ENCODE measurements around the gene KRT7.

KRT7 gene

DNA sequence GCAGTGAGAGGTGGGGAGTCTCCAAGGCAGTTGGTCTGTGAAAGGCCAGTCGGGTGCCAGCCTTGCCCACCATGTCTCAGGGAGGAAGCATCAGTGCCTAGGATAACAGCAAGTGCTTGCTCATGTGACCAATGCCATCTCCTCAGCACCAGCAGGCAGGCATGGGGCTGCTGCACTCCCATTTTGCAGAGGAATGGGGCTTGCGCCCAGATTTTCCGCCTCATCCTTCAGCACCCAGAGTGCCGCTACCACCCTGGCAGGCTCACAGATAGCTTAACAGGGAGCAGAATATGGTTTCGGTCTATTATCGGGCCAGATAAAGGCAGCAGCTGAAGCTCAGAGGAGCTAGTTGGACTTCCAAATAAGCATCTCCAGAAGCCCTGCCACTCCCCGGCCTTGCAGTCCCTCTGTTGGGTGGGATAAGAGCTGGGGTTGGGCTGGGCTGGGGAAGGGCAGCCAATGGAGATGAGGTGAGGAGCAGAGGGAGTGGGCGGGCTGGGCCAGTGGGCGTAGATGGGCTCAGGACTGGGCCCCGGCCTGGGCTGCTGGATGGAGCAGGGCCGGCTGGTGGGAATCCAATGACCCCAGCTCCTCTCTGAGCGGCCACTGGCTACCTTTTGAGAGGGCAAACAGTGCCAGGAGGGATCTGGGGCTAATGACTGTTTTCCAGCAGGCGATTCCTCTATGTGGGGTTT is 32.8 kb upstream of the KRT7 start:
- no peak for DNase-seq

GRCh38 chr12:52200781-52201450 is 32.1 kb upstream of the KRT7 start:
- no peak for DNase-seq

GRCh38 chr12:52201451-52201839 is 31.6 kb upstream of the KRT7 start:
- no peak for DNase-seq

DNA sequence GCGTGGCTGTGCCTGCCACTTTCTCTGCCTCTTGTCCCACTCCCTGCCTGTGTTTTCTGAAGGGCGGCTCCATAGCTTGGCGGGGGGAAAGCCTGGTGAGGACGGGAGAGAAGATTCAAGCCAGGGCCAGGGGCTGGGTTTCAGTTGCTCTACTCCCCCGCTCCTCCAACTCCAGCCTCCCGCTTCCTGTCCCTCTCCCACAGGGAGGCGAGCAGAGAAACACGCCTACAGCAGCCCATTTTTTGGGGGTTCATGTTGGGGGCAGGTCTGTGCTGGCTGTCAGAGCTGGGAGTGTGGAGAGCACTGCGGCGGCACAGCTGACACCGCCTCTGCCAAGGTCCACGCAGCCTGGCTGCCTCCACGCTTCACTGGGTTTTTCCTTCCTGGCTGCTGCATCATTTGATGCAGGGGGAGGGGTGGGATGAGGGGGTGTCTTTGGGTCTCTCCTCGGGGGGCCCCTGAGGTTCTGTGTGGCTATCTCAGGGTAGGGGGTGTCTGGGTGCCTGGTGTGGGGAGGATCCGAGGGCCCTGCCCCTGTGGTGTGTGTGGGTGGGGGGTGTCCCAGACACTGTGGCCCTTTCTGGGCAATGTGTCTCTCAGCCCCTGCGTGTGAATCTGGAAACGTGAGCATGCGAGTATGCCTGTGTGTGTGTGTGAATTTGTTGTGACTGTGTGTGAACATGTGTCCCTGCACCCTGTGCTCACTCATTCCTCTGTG is 30.5 kb upstream of the KRT7 start:
- peak; percentile 38 for DNase-seq

GRCh38 chr12:52203079-52203921 is 29.7 kb upstream of the KRT7 start:
- DNase-seq, result peak; percentile 63

DNA sequence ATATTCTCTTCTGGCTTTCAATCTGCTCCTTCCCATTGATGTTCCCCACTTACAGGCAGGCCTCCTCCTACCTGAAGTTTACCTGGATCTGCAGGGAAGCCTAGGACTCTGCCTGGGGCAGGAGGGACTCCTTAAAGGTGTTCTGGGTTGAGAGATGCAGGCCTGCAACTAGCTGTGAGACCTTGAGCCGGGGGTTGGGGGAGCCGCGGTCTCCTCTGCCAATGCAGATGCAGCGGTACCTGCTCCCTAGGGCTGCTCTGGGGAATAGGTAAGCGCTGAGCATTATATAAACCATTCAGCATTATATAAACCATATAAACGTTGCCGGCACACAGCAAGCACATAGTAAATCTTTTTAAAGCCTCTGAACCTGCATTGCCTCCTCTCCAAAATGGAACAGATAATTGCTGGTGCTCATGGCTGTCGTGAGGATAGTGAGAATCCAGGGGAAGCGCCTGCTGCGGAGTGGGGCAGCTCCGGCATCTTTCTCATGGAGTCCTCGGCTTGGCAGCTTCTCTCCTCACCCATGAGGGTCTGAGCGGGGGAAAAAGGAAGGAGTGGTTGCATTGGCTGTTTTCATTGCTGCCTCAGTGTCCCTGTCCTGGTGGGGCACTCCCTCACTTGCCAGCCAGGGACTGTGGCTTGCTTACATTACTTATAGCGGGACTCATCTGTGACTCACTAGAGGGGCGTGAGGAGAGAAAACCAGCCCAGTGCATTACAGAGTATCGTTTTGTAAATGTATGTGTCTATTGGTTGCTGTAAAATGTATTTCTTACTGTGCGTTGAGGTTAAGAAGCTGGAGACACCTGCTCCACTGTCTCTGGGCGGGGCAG is 28.7 kb upstream of the KRT7 start:
- DNase-seq, result no peak

DNA sequence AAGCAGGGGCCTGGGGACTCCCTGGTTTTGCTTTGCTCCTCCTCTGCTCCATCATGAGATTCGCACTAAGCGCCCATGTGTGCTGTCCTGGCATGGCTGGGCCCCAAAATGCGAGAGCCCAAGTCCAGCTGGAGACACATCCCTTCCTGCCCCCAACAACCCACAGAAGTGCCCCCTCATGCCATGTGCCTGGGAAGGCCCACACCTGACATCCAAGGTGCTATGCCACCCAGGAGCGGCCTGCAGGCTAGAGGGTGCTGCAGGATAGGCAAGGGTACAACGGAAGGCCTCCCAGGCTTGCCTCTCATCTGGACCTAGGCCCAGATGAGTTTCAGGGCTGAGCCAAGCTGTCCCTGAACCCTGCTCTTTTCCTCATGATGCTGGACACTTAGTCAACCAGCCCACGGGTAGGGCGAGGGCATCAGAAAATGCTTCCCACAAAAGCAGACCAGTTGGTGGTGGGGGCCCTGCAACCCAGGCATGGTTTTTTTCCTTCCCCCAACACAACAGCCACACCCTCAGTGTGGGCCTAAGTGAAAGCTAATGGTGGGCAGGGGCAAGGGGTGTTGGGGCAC is 28.0 kb upstream of the KRT7 start:
- no peak for DNase-seq

GRCh38 chr12:52205612-52206303 is 27.3 kb upstream of the KRT7 start:
- no peak for DNase-seq

DNA sequence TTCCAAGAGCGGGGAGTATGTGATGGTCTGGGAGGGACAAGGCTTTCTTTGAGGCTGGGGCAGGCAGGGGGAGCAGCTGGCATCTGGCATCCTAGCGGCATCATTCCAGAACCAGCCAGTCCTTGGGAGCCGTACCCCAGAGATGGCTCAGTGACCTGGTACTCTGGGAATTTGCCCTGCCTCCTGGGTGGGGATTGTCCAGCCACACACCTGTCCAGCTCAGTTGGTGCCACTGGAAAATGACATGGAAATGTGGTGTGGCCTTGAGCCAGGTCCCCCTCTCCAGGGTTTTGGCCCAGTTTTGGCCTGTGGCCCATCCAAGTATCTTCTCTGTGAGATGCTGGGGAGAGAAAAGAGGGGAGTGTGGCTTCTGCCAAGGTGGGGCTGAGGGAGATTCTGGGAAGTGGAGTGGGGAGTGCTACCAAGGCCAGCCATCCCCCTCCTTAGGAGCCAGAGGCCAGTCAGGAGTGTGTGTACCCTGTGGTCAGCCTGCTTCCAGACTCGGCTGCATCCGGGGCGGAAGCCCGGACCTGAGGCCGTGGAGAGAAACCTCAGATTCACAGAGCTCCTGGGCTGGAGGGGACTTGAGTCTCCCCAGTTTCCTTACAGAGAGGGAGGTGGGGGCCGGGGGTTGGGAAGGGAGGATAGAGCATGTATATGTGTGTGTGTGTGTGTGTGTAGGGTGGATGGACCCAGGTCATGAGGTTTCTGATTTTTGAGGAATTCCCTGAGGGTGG is 26.6 kb upstream of the KRT7 start:
- no peak for DNase-seq

- no peak for DNase-seq
These were observed 25.9 kb upstream of the KRT7 start for GRCh38 chr12:52207106-52207505.

DNA sequence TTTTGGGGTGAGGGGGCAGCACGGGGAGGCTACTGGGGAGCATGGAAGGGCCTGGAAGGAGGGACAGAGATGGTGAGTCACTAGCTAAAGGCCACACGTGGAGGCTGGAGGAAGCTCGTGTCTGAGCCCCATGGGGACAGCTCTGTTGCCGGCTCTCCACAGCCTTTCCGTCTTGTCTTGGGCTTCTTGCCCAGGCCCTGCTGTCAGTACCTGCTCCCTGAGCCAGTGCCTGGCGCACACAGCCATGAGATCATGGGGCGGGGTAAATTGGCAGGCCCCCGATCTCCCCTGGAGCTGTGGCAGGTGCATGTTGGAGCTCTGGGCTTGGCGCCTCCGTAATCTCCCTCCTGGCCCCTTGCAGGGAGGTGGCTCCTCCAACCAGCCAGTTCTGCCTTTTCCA is 25.1 kb upstream of the KRT7 start:
- DNase-seq, result peak; percentile 32

GRCh38 chr12:52208424-52209165 is 24.4 kb upstream of the KRT7 start:
- DNase-seq, result no peak

- DNase-seq, result no peak
These were observed 23.7 kb upstream of the KRT7 start for GRCh38 chr12:52209321-52209720.

DNA sequence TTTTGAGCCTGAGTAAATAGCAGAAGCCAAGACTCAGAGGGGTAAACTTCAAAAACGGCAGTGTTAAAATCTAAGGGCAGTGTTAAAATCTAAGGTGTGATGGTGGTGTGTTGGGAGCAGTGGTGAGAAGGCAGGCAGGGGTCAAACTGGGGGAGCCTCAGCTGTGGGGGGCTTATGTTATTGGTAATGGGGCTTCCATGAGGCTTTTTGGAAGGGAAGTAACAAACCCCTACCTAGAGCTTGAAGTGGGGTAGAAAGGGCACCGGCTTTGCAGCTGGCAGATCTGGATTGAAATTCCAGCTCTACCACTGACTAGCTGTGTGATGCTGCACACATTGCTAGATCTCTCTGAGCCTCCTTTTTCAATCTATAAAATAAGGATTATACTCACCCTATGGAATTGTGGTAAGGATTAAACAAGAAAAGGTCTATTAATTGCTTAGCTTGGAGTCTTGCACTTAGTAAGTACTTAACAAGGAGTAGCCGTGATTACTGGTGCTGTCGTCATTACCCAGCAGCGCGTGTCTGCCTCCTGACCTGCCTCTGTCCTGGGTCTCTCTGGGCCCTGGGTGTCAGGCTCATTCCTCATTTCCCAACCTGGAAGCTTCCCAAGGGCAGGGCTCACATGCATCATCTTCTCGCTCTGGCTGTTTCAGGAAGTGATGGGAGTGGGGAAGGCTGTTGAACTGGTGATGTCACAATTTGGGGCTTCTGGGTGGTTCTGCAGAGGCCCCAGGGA is 22.7 kb upstream of the KRT7 start:
- DNase-seq, result no peak

DNA sequence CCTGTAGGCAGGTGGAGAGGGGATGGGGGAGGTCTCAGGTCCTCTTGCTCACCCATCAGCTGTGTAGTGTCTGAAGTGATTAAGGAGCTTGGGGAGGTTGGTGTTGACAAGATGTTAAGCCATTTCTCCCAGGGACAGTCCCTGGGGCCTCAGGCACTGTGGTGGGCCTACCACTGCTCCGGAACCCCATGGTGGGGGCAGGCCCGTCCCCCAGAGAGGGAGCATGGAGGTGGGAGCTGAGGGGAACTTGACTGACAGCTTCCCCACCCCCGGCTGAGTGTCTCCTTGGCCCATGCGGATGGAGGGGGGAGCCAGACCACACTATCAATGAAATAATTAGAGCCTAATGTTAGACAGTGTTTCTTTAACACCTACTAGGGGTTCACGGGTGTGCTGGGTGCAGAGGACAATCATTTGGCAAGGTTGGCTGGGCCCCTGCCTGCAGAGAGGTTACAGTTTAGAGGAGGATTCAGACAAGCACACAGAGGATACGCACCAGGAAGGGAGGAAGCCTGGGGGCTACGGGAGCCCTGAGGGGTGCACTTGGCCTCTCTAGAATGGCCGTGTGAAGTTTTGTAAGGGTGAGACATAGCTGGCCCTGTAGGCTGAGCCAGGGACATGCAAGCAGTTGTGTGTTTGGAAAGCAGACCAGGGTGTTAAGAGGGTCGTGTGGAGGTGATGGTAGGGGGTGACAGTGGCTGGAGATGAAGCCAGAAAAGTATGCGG is 22.0 kb upstream of the KRT7 start:
- DNase-seq, result no peak

DNA sequence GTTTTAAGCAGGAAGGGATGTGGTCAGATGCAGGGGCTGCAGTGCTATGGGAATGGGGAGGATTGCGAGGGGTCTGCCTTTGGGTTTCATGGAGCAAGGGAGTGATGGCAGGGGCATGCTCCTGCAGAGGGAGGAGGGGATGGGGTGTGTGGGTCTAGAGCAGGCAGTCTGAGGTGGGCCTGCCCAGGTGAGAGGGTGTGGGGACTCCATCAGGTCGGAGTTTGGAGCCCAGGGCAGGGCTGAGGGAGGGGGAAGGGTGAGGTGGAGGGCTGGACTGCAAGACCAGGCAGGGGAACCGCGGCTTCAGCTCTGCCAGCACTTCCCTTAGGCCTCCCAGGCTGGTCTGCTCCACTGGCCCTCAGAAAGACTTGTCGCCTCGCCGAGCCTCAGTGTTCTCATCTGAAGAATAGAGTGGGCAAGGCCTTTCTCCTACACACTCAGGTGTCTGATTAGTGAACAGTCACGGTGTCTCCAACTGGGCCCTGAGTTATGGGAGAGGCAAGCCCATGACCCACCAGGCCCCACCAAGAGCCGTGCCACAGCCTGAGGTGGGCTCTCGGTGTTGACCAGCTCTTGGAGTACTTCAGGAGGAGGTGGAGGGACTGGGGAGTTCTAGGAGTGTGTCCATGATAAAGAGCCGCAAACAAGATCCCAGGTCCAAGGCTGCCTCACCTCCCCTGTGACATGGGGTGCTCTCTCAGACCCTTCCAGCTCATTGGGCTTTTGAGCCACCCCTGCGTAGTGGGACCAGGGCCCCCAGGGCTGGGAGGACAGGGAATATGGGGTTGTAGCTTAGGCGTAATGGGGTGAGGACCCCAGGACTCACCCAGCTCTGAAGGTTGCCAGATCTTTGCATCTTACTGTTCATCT is 21.1 kb upstream of the KRT7 start:
- DNase-seq, result no peak

Measured in NCI-H1694 treated with DMSO at 0.1 percent for 48 hours (cell line).